Mesodermal cell (in vitro differentiated cells): Measurements from ENCODE around the gene TAF6.
A peak's percentile ranks its signal among the peaks of the same experiment; 100 is the strongest.

ENCODE experiments used
- H3K27ac ChIP-seq: 2 replicates; pipeline ENCODE4 v1.7.0; 2013; ENCODE audit warnings: mild to moderate bottlenecking, low read depth, low read length, moderate library complexity; ENCODE audit not compliant: severe bottlenecking
- H3K36me3 ChIP-seq: 2 replicates; pipeline ENCODE4 v1.7.1; 2013; ENCODE audit warnings: mild to moderate bottlenecking, low read length, moderate library complexity; ENCODE audit not compliant: control insufficient read depth, insufficient read depth
- H3K4me1 ChIP-seq: one replicate; pipeline ENCODE4 v1.7.1; 2013; ENCODE audit warnings: mild to moderate bottlenecking, low read length; ENCODE audit not compliant: insufficient read depth, control insufficient read depth, poor library complexity, severe bottlenecking
- H3K4me3 ChIP-seq: 2 replicates; pipeline ENCODE4 v1.7.0; 2013; ENCODE audit warnings: low read length, control low read depth, mild to moderate bottlenecking; ENCODE audit not compliant: insufficient read depth, poor library complexity, severe bottlenecking; ENCODE audit errors: extremely low read depth
- H3K9me3 ChIP-seq: 2 replicates; pipeline ENCODE4 v1.7.1; 2013; ENCODE audit warnings: mild to moderate bottlenecking, low read length, moderate library complexity; ENCODE audit not compliant: control insufficient read depth
- WGBS, 2 experiments: methylation state at CpG; one replicate each; pipeline ENCODE4 v1.1.5; 2013; ENCODE audit warnings: missing lambda C conversion rate in 2 of 2; ENCODE audit not compliant: insufficient coverage in 2 of 2; 5-methylcytosine and 5-hydroxymethylcytosine counted together

Gene TAF6

DNA sequence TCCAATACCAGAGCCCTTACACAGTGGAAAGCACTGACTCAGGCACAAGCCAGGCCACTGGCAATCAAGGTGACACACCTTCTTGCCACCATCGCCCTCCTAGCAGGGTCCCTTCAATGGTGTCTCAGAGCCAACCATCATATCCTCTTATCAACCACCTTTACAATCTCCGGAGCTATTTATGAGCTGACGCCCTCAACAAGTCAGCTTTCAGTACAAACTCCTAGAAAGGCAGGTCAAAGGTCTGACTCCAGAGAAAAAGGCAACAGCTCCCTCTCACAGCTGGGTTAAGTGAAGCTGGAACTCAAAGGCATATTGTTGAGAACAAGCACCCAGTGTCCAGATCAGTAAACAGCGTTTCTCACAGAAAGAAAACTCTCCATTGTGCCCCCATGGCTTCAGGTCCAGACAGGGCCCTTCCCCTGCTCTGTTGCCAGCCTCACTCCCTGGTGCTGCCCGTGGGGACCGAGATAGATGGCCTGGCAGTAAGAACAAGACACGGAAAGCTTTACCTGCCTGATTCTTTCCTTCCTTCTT lies 40.1 kb downstream of the TAF6 start:
- H3K4me1 ChIP-seq: peaks cover 9% of the 10 kb centered on the region
- peaks cover 64% of the 10 kb centered on the region for H3K36me3 ChIP-seq
- H3K9me3 ChIP-seq: peaks cover 21% of the 10 kb centered on the region
- H3K4me3 ChIP-seq: no peak overlapping the region
- no peak overlapping the region for H3K27ac ChIP-seq
- WGBS, 2 experiments: 98 to 100% methylated on average over 6 to 7 of the region's 7 CpGs

DNA sequence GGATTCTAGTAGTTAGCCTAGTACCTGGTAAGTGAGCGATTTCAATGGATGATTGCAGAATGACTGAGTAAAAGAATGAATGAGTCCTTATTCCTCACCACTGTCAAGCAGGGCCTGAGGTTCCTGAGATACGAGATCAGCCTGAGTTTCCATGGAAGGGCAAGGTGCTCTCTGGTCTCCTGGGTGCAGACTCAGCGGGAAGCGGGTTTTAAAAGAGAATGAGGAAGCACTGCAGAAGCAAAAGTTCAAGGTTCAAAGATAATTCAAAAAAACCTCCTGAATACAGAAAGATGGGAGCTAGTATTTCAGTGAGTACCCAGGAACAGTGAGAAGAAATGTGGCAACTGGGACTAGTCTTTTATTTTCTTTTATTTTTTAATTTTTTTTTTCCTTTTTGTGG lies 42.0 kb downstream of the TAF6 start:
- H3K4me1 ChIP-seq: peaks cover 9% of the 10 kb centered on the region
- WGBS, 2 experiments: 100% methylated on average over 1 of the region's 4 CpGs
- H3K9me3 ChIP-seq: peaks cover 39% of the 10 kb centered on the region
- no peak overlapping the region for H3K27ac ChIP-seq
- peaks cover 82% of the 10 kb centered on the region for H3K36me3 ChIP-seq
- H3K4me3 ChIP-seq: no peak overlapping the region

- H3K9me3 ChIP-seq: peaks cover 57% of the 10 kb centered on the region
- 96 to 98% methylated on average over 5 to 6 of the region's 6 CpGs for WGBS, 2 experiments
- H3K36me3 ChIP-seq: peaks cover 100% of the 10 kb centered on the region
- H3K4me3 ChIP-seq: no peak overlapping the region
- H3K27ac ChIP-seq: no peak overlapping the region
- peaks cover 9% of the 10 kb centered on the region for H3K4me1 ChIP-seq
These were observed 43.7 kb downstream of the TAF6 start for GRCh38 chr7:100075418-100075817.

GRCh38 chr7:100074841-100075240 lies 44.3 kb downstream of the TAF6 start:
- H3K9me3 ChIP-seq: peaks cover 63% of the 10 kb centered on the region
- 97 to 100% methylated on average over 4 to 6 of the region's 7 CpGs for WGBS, 2 experiments
- peaks cover 100% of the 10 kb centered on the region for H3K36me3 ChIP-seq
- H3K4me3 ChIP-seq: no peak overlapping the region
- peaks cover 7% of the 10 kb centered on the region for H3K4me1 ChIP-seq
- H3K27ac ChIP-seq: no peak overlapping the region

DNA sequence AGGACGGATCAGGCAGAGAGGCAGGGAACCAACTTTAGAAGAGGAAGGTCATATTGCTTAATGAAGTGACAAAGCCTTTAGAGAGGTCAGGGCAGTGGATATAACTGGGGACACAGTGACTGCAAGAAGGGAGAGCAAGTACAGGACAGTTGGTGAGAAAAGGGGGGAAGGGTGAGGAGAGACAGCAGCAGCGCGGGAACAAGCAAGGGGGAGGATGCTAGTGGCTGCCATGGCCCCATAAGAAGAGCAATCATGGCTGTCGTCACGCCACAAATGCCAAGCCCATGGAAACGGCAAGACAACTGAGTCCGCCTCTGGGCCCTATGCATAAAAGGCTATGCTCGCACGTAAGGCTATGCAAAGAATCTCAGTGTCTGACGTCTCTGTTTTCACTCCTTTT lies 46.7 kb downstream of the TAF6 start:
- peaks cover 64% of the 10 kb centered on the region for H3K9me3 ChIP-seq
- peaks cover 98% of the 10 kb centered on the region for H3K36me3 ChIP-seq
- WGBS, 2 experiments: 96 to 99% methylated on average over 9 to 10 of the region's 10 CpGs
- H3K4me1 ChIP-seq: no peaks in the 10 kb centered on the region
- no peak overlapping the region for H3K27ac ChIP-seq
- H3K4me3 ChIP-seq: no peak overlapping the region

- peaks cover 61% of the 10 kb centered on the region for H3K9me3 ChIP-seq
- H3K36me3 ChIP-seq: peaks cover 91% of the 10 kb centered on the region
- H3K27ac ChIP-seq: no peak overlapping the region
- no peak overlapping the region for H3K4me3 ChIP-seq
- H3K4me1 ChIP-seq: no peaks in the 10 kb centered on the region
- 93 to 98% methylated on average over 3 to 4 of the region's 11 CpGs for WGBS, 2 experiments
These were observed 48.0 kb downstream of the TAF6 start for GRCh38 chr7:100071018-100071723.

GRCh38 chr7:100069991-100070390 lies 49.2 kb downstream of the TAF6 start:
- Histone ChIP-seq H3K9me3 (peaks cover 50% of the 10 kb centered on the region), H3K4me3 (no peak overlapping the region), H3K4me1 (peaks cover 5% of the 10 kb centered on the region), H3K27ac (no peak overlapping the region), H3K36me3 (peaks cover 91% of the 10 kb centered on the region)
- WGBS, 2 experiments: 97 to 100% methylated on average over 4 of the region's 5 CpGs

DNA sequence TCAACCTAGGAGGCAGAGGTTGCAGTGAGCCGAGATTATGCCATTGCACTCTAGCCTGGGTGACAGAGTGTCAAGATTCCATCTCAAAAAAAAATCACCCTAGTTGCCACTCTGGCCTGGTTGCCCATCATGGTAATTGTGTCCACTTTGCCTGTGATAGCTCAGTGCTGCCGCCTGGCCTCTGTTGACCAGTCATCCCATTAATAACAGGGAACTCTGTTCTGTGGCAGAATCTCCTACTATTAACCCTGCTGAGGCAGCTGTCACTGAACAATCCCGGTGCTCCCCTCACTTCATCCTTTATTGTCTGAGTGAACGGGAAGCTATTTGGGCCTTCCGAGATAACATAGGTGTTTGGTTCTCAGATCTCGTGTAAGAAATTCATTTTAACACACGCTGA lies 52.2 kb downstream of the TAF6 start:
- H3K4me3 ChIP-seq: no peak overlapping the region
- WGBS, 2 experiments: 90 to 97% methylated on average over 7 of the region's 7 CpGs
- peaks cover 5% of the 10 kb centered on the region for H3K4me1 ChIP-seq
- no peak overlapping the region for H3K27ac ChIP-seq
- peaks cover 22% of the 10 kb centered on the region for H3K9me3 ChIP-seq
- peaks cover 91% of the 10 kb centered on the region for H3K36me3 ChIP-seq

DNA sequence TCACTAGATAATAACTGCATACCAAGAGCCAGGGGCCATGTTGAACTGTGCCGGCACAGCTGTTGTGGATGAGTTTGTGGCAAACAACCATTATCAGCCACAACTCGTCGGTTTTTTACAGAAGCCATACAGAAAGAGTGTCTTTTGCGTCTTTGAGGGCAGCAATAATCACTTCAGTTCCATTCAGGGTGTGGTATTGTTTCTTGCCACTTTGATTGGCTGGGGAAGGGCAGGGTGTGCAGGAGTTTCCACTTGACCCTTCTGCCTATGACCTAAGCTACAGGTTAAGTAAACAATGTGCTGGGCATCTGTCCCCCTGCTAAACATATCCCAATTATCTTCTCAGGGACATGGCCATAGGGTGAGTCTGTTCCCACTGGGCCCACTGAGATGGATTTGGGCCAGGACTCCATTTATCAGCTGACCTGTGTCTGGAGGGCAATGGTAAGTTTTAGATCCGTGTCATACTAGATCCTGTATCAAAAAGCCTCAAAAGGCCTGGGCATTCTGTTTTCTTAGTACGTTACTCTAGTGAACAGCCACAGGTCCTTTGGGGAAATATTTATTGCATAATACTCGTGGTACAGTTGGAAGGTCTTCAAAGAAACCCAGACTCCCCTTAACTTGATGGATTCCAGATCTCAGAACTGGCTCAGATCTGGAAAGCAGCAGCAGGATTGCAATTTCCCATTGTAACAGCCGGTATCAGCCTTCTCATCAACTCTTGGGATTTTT lies 53.5 kb downstream of the TAF6 start:
- Histone ChIP-seq H3K9me3 (peaks cover 9% of the 10 kb centered on the region), H3K4me3 (no peak overlapping the region), H3K4me1 (peaks cover 5% of the 10 kb centered on the region), H3K36me3 (peaks cover 91% of the 10 kb centered on the region), H3K27ac (peak overlapping the region; percentile 89)
- WGBS, 2 experiments: 95 to 98% methylated on average over 6 of the region's 8 CpGs

DNA sequence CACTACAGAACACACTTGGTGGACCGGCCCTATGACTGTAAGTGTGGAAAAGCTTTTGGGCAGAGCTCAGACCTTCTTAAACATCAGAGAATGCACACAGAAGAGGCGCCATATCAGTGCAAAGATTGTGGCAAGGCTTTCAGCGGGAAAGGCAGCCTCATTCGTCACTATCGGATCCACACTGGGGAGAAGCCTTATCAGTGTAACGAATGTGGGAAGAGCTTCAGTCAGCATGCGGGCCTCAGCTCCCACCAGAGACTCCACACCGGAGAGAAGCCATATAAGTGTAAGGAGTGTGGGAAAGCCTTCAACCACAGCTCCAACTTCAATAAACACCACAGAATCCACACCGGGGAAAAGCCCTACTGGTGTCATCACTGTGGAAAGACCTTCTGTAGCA lies 55.0 kb downstream of the TAF6 start:
- no peak overlapping the region for H3K4me3 ChIP-seq
- H3K36me3 ChIP-seq: peaks cover 86% of the 10 kb centered on the region
- H3K9me3 ChIP-seq: no peaks in the 10 kb centered on the region
- H3K27ac ChIP-seq: no peak overlapping the region
- WGBS, 2 experiments: 94 to 100% methylated on average over 3 to 5 of the region's 9 CpGs
- H3K4me1 ChIP-seq: peaks cover 5% of the 10 kb centered on the region

GRCh38 chr7:100063376-100063775 lies 55.8 kb downstream of the TAF6 start:
- H3K36me3 ChIP-seq: peaks cover 86% of the 10 kb centered on the region
- WGBS, 2 experiments: 100% methylated on average over 3 of the region's 4 CpGs; no CpG with 5 or more reads in 1 of the 2 experiments

More at GRCh38 chr7:100063376-100063775, 55.8 kb downstream of the TAF6 start:
- H3K4me1 ChIP-seq: peaks cover 5% of the 10 kb centered on the region
- no peak overlapping the region for H3K4me3 ChIP-seq
- H3K9me3 ChIP-seq: no peaks in the 10 kb centered on the region
- no peak overlapping the region for H3K27ac ChIP-seq
